Measurements from ENCODE around the gene KBTBD2.

GRCh38 chr7:32893207-32893524 is 1.6 kb upstream of the KBTBD2 start:
- no peak for TF ChIP-seq EZH2phosphoT487 (IDR thresholded peaks at IDR 0.05; ENCODE audit: insufficient read depth, low read depth)
- no peak for TF ChIP-seq EZH2 (IDR thresholded peaks at IDR 0.05; ENCODE audit: insufficient read depth, poor library complexity, severe bottlenecking)
